Lower leg skin (tissue), 3 donors: ENCODE measurements around the gene BIK.

Source experiments
- POLR2A ChIP-seq, 2 donors: fragments of 450-650 bp; IDR thresholded peaks; one replicate each; pipeline ENCODE4 v1.6.1; 2016 to 2017; ENCODE audit warnings: antibody characterized with exemption in 2 of 2, mild to moderate bottlenecking in 1 of 2, moderate library complexity in 1 of 2
- TF ChIP-seq, protein P1 (sequence below), 3 donors: fragments of 450-650 bp; IDR thresholded peaks; one replicate each; pipeline ENCODE4 v1.5.1; 2016; ENCODE audit warnings: antibody characterized with exemption in 3 of 3, mild to moderate bottlenecking in 3 of 3, moderate library complexity in 2 of 3

GRCh38 chr22:43142880-43143562 is 32.5 kb downstream of the BIK start, which contains the start of gene MCAT:
- TF ChIP-seq, protein P1, sequence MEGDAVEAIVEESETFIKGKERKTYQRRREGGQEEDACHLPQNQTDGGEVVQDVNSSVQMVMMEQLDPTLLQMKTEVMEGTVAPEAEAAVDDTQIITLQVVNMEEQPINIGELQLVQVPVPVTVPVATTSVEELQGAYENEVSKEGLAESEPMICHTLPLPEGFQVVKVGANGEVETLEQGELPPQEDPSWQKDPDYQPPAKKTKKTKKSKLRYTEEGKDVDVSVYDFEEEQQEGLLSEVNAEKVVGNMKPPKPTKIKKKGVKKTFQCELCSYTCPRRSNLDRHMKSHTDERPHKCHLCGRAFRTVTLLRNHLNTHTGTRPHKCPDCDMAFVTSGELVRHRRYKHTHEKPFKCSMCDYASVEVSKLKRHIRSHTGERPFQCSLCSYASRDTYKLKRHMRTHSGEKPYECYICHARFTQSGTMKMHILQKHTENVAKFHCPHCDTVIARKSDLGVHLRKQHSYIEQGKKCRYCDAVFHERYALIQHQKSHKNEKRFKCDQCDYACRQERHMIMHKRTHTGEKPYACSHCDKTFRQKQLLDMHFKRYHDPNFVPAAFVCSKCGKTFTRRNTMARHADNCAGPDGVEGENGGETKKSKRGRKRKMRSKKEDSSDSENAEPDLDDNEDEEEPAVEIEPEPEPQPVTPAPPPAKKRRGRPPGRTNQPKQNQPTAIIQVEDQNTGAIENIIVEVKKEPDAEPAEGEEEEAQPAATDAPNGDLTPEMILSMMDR (IDR thresholded peaks at IDR 0.05): no peak
- TF ChIP-seq POLR2A (IDR thresholded peaks at IDR 0.05): peak in 1 of 2 donors; percentile 11
